ENCODE results near the gene TMEM91. TPM values are rescaled to one million over a fixed set of nuclear protein-coding genes. Genes with fewer than 3 reads are reported as not detected.

Gene TMEM91
- total and polyA plus RNA-seq, 2 of the 4 experiments (the other 2 are of a cell fraction): 1.4 to 4.8 TPM

DNA sequence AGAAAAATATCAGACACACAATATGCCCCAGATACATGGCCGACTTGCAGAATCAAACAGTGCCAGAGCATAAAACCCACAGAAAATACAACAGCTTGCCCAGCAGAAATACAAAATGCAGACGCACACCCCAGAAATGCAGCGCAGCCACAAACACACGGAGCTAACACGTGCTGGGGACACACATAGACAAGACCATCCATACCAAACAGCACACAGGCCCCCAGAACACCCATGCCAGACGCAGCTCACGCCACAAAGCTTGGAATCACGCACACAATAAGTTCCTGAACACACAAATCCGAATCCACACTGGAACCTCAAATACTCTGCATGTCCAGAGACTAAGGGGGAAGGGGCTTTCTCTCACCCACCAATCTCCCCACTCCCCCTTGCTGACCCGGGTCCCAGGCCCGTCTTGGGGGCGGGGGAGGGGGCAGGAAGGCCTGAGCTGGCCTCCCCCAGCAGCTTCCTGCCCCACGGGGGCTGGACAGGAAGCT lies 49.2 kb upstream of the TMEM91 start:
- no peaks in the 10 kb centered on the region for H3K9me3 ChIP-seq (ENCODE audit: control insufficient read depth, insufficient read depth, low read length)
- H2AFZ ChIP-seq (replicated peaks; ENCODE audit: low read length, poor library complexity): peak overlapping the region; percentile 75
- intact Hi-C loops (cut with micrococcal nuclease): no loop called here
- H3K9ac ChIP-seq (ENCODE audit: low read depth, low read length): peak overlapping the region; percentile 19; the same call in 1 of the 2 replicates
- TF ChIP-seq POLR2A (IDR thresholded peaks at IDR 0.05; ENCODE audit: low read depth, low read length) (peak; percentile 47; the same call in 1 of the 2 replicates), CEBPB (IDR thresholded peaks at IDR 0.05; ENCODE audit: low read depth, low read length) (no peak), FOS (IDR thresholded peaks at IDR 0.05; ENCODE audit: low read depth, low read length) (no peak), RFX5 (IDR thresholded peaks at IDR 0.05; ENCODE audit: low read depth, low read length) (no peak), MXI1 (IDR thresholded peaks at IDR 0.05; ENCODE audit: borderline replicate concordance, low read depth, low read length) (no peak), BHLHE40 (IDR thresholded peaks at IDR 0.05; ENCODE audit: low read depth, low read length) (peak; percentile 4; the same call in 1 of the 2 replicates), SMC3 (IDR thresholded peaks at IDR 0.05; ENCODE audit: low read depth, low read length) (no peak), RCOR1 (IDR thresholded peaks at IDR 0.05; ENCODE audit: insufficient replicate concordance, low read length) (no peak), NFE2L2 (IDR thresholded peaks at IDR 0.05; ENCODE audit: low read depth, low read length) (no peak), MAZ (IDR thresholded peaks at IDR 0.05; ENCODE audit: borderline replicate concordance, low read depth, low read length) (0 out of 2 replicates have a peak, but pooled peaks have one; percentile 7), RAD21 (IDR thresholded peaks at IDR 0.05; ENCODE audit: low read length) (no peak), MAFK (IDR thresholded peaks at IDR 0.05; ENCODE audit: low read depth, low read length) (no peak), CHD1 (IDR thresholded peaks at IDR 0.05; ENCODE audit: low read depth, low read length) (no peak; the same call in 1 of the 2 replicates)
- TF ChIP-seq, protein P1, sequence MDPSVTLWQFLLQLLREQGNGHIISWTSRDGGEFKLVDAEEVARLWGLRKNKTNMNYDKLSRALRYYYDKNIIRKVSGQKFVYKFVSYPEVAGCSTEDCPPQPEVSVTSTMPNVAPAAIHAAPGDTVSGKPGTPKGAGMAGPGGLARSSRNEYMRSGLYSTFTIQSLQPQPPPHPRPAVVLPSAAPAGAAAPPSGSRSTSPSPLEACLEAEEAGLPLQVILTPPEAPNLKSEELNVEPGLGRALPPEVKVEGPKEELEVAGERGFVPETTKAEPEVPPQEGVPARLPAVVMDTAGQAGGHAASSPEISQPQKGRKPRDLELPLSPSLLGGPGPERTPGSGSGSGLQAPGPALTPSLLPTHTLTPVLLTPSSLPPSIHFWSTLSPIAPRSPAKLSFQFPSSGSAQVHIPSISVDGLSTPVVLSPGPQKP (IDR thresholded peaks at IDR 0.05; ENCODE audit: borderline replicate concordance, low read depth, low read length): no peak
- TF ChIP-seq, protein P2, sequence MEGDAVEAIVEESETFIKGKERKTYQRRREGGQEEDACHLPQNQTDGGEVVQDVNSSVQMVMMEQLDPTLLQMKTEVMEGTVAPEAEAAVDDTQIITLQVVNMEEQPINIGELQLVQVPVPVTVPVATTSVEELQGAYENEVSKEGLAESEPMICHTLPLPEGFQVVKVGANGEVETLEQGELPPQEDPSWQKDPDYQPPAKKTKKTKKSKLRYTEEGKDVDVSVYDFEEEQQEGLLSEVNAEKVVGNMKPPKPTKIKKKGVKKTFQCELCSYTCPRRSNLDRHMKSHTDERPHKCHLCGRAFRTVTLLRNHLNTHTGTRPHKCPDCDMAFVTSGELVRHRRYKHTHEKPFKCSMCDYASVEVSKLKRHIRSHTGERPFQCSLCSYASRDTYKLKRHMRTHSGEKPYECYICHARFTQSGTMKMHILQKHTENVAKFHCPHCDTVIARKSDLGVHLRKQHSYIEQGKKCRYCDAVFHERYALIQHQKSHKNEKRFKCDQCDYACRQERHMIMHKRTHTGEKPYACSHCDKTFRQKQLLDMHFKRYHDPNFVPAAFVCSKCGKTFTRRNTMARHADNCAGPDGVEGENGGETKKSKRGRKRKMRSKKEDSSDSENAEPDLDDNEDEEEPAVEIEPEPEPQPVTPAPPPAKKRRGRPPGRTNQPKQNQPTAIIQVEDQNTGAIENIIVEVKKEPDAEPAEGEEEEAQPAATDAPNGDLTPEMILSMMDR (conservative IDR thresholded peaks at IDR 0.05; ENCODE audit: low read depth, low read length): no peak
- TF ChIP-seq, protein P3, sequence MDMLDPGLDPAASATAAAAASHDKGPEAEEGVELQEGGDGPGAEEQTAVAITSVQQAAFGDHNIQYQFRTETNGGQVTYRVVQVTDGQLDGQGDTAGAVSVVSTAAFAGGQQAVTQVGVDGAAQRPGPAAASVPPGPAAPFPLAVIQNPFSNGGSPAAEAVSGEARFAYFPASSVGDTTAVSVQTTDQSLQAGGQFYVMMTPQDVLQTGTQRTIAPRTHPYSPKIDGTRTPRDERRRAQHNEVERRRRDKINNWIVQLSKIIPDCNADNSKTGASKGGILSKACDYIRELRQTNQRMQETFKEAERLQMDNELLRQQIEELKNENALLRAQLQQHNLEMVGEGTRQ (IDR thresholded peaks at IDR 0.05; ENCODE audit: low read depth, low read length): no peak
- peak overlapping the region; percentile 47 to 72; a peak in 3 of 4 replicates for H4K8ac ChIP-seq (ENCODE audit: low read depth in 2 of 2, low read length in 2 of 2)
- H2AK9ac ChIP-seq (replicated peaks; ENCODE audit: low read depth, low read length, poor library complexity): peak overlapping the region; percentile 93
- ATAC-seq (ENCODE audit: low read depth) (no peak), DNase-seq (no peak)
- no peak overlapping the region for H3K4me3 ChIP-seq (ENCODE audit: insufficient read depth, low read depth, low read length)
- peak overlapping the region; percentile 89 for H4K91ac ChIP-seq (ENCODE audit: insufficient read depth, low read depth, low read length)
- H2BK15ac ChIP-seq (ENCODE audit: low read depth, low read length): peak overlapping the region; percentile 83; the same call in 1 of the 3 replicates
- ChIA-PET POLR2A (ENCODE audit: unreplicated experiment) (no interaction called here), CTCF (no interaction called here)
- 0 out of 2 replicates have a peak overlapping the region, but pooled peaks have one; percentile 40 for H2BK20ac ChIP-seq (ENCODE audit: low read depth, low read length)
- peaks cover 30% of the 10 kb centered on the region for H3K36me3 ChIP-seq (ENCODE audit: control insufficient read depth, insufficient read depth, low read length)
- H3K9me1 ChIP-seq (ENCODE audit: insufficient read depth, low read length): peaks cover 32% of the 10 kb centered on the region
- no peaks in the 10 kb centered on the region for H3K27me3 ChIP-seq (ENCODE audit: control insufficient read depth, insufficient read depth, low read length)
- H2BK5ac ChIP-seq (ENCODE audit: low read depth, low read length, poor library complexity, severe bottlenecking): peak overlapping the region; percentile 58
- dilution Hi-C loops (cut with HindIII; ENCODE audit: low sequenced_read_pairs, unreplicated experiment): no loop called here
- H2AK5ac ChIP-seq (ENCODE audit: low read depth, low read length): peak overlapping the region; percentile 97
- peak overlapping the region; percentile 96 for H3K23ac ChIP-seq (ENCODE audit: low read depth, low read length)
- peak overlapping the region; percentile 89 for H3K4ac ChIP-seq (ENCODE audit: low read depth, low read length)
- H3K4me2 ChIP-seq (ENCODE audit: low read depth, low read length): peak overlapping the region; percentile 9; the same call in 1 of the 2 replicates
- peak overlapping the region; percentile 77 for H2BK120ac ChIP-seq (ENCODE audit: low read depth, low read length)
- 100% methylated on average over 1 of the region's 13 CpGs; no CpG with 5 or more reads in 1 of the 2 experiments for WGBS, 2 experiments (ENCODE audit: extremely low coverage in 2 of 2, insufficient read length in 1 of 2)
- H3K4me1 ChIP-seq (ENCODE audit: control insufficient read depth, insufficient read depth, low read length): peaks cover 56% of the 10 kb centered on the region
- peaks cover 15 to 59% of the 10 kb centered on the region in 2 experiments for H3K79me1 ChIP-seq (ENCODE audit: low read depth in 1 of 2, low read length in 2 of 2)
- in situ Hi-C loops (cut with MboI; ENCODE audit: low sequenced_read_pairs): no loop called here
- H3K27ac ChIP-seq (ENCODE audit: insufficient read depth, low read length): peak overlapping the region; percentile 58
- peak overlapping the region; percentile 66 for H4K5ac ChIP-seq (ENCODE audit: low read depth, low read length)
- H4K20me1 ChIP-seq (ENCODE audit: insufficient read depth, low read length): peaks cover 48% of the 10 kb centered on the region
- no TSS peak for BruUV-seq (replicated peaks)
- peak overlapping the region; percentile 83 for H3K14ac ChIP-seq (replicated peaks; ENCODE audit: low read depth, low read length)
- peak overlapping the region; percentile 26 for H3K18ac ChIP-seq (ENCODE audit: low read depth, low read length)
- no peak overlapping the region for H3K56ac ChIP-seq (ENCODE audit: extremely low read depth, insufficient read depth, low read length)
